GM19351 (cell line): ENCODE data around the gene FIBCD1.
"Not testable (repeated sequence)": the region's sequence is repeated elsewhere in the genome, so short reads cannot be mapped to it uniquely, and the experiment has no call there.

Experiments
- ATAC-seq: cut with Tn5 transposase; IDR thresholded peaks from one replicate; pipeline ENCODE4 v1.9.1; 2021; ENCODE audit warnings: mild to moderate bottlenecking, moderate library complexity; ENCODE audit not compliant: unreplicated experiment

Gene FIBCD1

DNA sequence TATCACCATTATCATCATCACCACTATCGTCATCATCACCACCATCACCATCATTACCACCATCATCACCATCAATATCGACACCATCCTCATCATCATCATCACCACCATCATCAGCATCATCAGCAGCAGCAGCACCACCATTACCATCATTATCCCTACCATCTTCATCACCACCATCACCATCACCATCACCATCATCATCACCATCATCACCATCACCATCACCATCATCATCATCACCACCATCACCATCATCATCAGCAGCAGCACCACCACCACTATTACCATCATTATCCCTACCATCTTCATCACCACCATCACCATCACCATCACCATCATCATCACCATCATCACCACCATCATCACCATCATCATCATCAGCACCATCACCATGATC lies 15.9 kb upstream of the FIBCD1 start:
- not testable (repeated sequence) for ATAC-seq

DNA sequence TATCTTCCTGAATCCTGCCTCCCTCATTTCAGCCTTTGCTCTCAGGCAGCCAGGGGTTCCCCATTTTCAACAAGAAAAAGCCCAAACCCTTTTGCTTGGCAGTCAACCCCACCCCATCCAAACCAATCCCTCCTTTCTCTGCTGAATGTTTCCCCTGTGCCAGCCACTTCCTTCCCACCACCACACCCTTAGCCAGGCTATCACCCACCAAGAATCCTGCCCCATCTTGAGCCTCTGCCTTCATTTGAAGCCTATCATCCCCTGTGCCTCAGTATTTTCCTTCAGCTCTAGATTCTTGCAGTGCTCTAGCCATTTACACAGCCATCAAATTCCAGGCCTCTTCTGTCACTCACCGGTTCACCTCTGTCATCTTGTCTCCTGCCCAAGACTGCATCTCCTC lies 15.3 kb upstream of the FIBCD1 start:
- no peak for ATAC-seq

DNA sequence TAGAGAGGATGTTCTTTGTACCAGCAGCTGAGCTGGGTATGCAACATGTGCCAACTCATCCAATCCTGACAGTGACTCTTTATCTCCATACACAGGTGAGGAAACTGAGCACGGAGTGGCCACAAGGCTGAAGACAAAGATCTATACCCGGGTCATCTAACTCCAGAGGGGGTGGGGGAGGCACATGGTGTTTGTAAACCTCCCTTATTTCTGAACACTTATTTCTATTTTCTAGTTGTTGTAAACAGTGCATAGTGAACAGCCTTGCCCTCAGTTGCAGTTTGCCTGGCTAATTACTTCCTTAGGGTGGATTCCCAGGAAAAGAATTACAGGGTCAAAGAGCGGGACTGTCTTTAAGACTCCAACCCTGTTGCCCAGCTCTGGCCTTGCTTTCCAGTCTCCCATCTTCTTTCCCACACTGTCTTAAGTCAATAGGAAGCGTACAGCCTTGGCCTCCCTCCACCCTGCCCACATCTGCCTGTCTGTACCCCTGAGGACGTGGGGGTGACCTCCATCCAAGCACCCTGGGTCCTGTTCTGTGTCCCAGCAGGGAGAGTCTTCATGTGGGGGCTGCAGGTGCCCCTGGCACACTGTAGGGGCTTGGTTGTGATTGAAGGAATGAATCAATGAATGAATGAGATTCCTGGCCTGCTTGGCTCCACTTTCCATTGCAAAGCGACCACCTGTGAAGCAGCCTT lies 13.2 kb upstream of the FIBCD1 start:
- ATAC-seq = no peak

DNA sequence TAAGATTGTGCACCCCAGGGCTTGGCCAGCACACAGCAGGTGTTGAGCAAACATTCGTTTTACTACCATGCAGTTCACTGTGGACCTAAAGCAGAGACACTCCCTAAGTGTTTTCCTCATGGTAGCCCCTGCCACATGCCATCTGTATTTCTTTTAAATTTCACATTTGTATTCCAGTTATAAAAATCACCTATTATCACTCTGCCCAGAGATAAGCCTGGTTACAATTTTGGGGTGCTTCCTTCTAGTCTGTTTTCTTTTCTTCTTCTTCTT lies 10.9 kb upstream of the FIBCD1 start:
- ATAC-seq = no peak

DNA sequence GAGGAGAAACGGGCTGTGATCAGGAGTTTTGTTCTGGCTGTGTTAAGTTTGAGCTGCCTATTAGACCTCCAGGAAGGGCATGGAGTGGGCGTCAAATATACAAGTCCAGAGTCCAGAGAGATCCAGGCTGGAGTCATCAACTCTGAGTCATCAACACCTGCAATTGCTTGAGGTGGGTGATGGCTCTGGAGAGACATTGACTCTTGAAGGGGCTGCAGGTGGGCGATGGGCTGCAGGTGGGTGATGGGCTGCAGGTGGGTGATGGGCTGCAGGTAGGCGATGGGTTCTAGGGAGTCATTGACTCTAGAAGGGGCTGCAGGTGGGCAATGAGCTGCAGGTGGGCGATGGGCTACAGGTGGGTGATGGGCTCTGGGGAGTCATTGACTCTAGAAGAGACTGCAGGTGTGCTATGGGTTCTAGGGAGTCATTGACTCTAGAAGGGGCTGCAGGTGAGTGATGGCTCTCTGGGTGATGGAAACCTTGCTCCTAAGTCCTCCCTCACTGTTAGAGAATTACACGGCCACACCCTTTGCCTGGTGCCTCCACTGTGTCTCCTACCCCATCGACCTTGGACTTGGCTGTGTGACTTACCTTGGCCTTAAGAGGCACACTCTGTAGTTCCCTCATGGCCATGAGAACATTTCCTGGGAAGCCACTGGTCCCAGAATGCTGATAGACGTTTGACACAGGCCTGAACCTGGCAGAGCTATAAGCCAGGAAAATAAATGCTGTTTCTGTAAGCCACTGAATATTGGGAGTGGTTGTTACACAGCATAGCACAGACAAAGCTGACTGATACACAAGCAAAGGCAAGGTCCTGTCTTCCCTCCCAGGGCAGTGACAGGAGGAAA lies 10.4 kb upstream of the FIBCD1 start:
- no peak for ATAC-seq

DNA sequence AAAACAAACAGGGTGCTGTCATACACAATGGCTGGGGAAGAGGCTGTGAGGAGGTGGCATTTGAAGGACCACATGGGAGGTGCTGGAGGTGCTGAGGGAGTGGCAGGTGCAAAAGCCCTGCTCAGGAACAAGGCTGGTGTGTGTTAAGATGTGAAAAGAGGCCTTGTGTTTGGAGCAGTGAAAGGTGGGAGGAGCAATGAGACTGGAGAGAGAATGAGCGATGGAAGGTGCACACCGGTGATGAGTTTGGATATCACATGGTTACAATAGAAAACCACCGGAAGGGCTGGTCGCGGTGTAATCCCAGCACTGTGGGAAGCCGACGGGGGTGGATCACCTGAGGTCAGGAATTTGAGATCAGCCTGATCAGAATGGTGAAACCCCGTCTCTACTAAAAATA lies 9.2 kb upstream of the FIBCD1 start:
- ATAC-seq = no peak

DNA sequence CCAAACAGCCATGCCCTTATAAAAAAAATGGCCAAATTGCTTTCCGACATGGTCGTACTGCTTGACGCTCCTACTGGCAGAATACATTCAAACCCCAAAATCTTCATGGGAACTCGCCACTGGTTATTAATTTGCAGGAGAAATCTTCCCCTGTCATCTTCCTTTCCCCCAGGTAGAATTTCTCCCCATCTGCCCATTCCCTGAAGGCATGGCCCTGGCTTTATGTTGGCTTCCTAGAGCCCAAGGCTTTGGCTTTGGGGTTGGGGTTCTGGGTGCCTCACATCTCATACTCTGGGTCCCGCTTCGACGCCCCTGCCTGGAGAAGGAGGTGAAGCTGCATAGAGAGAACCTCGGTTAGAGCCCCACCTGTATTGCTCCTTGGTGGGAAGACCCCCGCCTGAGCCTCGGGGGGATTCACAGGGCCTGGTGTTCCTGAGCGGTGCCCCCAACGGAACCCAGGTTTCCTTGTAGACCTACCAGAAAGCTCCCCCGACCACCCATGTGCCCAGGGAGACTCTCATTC lies 8.6 kb upstream of the FIBCD1 start:
- no peak for ATAC-seq

DNA sequence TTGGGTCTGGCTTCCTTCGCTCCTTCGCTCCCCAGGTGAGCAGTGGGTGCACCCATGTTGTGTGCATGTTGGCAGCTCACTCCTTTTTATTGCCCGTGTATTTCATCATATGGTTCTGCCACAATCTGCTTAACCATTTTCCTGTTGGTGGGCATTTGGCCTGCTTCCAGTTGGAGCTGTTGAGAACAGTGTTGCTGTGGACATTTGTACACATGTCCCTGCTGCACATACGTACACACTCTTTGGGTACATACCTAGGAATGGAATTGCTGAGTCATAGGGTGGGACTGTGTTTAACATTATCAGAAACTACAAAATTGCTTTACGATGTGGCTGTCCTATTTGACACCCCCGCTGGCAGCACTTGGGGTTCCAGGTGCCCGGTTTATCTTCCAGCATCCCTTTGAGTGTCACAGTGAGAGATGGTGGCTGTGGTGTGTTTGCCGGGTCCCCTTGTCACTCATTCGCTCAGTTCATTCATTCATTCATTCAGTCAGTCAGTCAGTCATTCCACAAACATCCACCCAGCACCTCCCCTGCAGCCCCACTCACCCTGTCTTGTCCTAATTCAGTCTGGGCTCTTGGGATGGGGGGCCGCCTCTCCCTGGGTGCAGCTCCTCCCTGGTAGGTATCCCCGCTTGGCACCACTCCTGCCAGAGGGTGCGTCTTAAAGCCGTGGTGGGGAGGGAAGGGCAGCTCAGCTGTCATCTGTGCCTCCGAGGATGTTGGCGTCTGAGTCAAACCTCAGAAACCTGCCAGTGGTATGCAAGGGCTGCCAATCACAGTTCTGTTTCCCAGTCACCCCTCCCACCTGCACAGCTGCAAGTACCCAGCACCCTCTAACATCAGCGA lies 7.9 kb upstream of the FIBCD1 start:
- ATAC-seq = no peak

DNA sequence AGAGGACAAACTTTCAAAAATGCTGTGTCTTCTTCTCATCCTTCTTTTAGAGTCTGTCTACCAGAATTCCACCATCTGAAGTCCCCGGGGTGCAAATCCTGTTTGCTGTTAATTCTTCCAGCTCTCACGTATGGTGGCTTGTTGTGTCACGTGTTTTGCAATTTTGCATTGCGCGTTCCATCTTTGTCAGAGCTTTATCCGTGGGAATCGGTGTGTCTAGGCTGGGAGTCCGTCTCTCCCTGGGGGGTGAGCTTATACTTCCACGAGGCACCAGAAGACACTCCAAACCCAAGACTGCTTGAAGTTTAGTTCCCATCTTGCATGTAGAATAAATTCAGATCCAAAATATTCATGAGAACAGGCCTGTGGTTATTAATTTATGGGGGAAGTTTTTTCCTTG lies 6.1 kb upstream of the FIBCD1 start:
- no peak for ATAC-seq

DNA sequence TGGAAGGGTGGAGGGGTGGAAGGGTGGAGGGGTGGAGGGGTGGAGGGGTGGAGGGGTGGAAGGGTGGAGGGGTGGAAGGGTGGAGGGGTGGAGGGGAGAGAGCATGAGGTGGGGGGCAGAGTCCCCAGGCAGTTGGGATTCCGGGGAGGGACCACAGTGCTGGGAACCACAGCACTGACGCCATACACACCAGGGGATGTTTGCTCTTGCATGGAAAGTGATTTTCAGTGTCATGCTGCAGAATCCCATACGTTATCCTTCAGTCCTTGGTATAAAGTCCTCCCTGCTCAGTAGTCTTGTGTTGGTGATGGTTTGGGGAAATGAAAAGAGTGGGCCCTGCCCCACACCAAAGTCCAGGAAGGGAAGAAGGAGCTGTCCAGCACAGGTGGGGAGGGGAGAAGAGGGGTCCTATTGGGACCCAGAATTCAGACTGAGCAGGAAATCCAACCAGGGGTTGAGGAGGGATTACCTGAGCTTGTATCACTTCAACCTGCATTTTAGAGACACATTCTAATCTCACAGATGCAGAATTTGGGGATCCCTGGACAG lies 5.5 kb upstream of the FIBCD1 start:
- no peak for ATAC-seq

DNA sequence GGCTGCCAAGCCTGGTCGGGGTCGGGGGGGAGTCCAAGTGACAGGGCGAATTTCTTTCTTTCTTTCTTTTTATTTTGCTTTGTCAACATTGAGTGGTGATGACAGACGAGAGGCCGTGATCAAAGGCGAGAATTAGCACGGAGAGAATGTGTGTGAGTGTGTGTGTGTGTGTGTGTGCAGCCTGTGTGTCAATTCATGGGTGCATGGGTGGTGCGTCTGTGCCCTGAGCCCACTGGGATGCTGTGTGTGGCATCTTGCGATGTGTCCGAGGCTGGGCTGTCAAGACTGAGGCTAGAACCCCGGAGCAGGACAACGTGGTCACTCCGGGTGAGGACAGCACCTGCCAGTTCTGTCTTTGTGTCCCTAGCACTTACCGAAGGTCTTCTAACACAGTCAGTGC lies 4.7 kb upstream of the FIBCD1 start:
- no peak for ATAC-seq

DNA sequence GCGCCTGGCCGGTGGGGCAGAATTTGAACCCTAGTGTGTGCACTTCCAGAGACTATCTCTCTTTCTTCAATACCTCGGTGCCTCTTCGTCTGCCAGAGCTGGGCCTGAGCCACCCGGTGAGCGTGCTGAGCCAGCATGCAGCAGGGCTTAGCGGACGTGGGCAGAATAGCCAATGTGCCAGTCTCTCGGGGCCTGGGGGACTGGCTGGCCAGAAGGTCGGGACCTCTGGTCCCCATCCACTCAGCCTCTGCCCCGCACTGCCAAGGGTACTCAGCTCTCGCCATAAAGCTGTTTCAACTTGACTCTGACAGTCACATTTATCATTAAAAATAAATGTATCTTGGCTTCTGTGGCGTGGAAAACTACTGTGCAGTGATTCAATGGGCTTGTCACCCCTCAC lies 4.2 kb upstream of the FIBCD1 start:
- no peak for ATAC-seq

DNA sequence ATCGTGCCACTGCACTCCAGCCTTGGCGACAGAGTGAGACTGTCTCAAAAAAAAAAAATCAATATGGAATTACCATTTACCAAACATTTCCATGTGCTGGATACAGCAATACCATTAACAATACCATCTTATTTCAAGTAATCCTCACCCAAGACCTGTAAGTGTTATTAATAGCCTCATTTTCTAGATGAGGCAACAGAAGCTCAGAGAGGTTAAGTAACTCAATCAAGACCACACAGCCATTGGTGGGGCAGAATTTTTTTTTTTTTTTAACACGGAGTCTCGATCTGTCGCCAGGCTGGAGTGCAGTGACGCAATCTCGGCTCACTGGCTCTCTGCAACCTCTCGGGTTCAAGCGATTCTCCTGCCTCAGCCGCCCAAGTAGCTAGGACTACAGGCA lies 3.6 kb upstream of the FIBCD1 start:
- no peak for ATAC-seq

DNA sequence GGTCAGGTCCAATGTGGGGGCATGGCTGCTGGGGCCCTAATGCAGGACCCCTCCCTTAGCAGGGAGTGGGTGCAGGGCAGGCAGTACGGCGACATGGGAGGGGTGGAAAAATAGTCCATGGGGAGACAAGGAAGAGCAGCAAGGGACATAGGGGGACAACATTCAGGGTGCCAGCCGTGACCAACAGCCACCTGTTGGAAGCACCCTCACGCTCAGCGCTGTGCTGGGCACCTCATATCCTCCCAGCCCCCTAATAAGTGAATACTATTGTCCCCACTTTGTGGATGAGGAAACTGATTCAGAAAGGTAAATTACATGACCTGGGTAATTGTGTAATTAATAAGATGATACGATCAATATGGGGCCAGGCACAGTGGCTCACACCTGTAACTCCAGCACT lies 3.0 kb upstream of the FIBCD1 start:
- no peak for ATAC-seq

DNA sequence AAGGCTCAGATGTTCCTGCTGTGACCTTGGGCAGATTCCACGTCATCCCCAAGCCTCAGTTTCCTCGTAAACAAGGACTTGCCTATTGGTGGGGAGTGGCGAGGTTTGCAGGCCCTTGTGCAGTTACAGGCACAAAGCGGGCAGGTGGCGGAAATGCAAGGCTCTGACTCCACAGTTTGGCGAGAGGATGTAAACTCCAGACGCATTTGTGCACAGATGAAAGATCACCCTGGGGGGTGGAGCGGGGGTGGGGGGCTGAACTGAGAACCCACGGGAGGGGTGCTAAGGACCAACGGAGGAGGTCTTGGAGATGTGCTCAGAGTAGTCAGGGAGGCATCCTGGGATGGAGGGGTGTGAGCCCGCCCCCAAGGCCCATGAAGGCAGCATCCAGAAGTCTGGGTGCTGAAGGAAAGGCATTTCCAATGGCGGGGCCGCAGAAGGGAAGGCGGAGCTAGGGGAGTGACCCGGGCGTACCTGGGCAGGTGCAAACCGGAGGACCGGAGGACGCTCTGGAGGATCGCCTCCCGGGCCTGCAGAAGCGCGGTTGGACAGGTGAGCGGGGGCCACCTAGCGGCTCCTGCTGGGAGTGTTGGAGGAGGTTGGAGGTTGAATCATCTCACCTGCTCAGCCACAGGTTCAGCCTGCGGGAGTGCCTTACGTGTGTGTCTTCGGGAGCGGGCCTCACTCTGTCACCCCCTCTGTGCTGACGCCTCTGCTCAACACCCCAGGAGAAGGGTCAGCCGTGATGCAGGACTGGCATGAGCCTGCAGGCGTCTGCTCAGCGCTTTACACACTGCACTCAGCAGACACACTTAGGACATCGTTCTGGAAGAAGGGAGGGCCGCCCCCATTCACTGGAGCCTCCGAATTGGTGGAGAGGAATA lies 1.9 kb upstream of the FIBCD1 start:
- ATAC-seq = no peak

DNA sequence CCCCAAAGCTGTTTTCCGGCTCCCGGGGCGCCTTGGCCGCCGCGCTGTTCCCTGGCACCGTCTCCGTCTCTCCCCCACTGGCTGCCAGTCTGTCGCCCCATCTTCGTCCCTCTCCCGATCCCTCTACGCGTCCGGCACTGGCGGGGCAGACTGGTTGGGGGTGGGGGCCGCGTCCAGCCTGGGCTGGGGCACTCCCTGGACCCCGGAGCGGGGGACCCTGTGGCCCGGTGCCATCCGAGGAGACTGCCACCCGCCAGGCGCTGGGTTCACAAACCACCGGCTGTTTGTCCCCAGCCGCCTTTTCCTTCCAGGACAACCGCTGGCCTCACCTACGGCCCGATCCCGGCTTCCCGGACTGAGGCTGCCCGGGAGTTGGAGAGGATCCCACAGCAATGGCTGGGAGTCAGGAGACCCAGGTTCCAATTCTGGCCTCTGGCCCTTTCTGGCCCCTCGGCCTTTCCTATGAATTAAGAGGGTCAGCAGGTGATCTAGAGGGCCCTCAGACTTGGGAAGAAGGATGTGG lies 1.0 kb upstream of the FIBCD1 start:
- ATAC-seq = no peak

DNA sequence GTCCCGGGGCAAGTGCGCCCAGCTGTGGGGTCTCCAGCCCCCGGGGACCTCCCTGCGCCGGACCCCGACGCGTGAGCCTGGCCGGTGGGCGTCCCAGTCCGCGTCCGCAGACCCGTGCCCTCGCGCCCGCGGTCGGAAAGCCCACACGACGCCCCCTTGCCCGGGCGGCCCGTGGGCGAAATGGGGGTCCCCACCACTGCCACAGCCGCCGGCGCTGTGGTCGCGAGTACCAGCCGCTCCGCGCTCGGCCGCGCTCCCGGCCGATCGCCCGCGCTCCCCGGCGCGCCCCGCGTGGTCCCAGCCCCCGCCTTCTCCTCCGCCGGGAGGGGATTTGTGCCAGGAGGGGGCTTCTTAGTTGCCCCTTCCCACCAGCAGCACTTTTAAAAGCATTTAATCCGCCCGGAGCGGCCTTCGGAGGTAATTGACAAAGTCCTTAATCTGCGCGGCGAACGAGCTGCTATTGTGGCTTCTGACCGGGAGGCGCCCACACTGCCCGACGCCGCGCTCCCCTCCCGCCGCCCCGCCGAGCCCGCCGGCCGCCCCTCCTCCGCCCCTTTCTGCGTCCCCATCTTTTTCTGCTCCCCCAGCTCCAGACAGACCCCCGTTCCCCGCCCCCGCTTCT lies 469 bp upstream of the FIBCD1 start:
- ATAC-seq = no peak

DNA sequence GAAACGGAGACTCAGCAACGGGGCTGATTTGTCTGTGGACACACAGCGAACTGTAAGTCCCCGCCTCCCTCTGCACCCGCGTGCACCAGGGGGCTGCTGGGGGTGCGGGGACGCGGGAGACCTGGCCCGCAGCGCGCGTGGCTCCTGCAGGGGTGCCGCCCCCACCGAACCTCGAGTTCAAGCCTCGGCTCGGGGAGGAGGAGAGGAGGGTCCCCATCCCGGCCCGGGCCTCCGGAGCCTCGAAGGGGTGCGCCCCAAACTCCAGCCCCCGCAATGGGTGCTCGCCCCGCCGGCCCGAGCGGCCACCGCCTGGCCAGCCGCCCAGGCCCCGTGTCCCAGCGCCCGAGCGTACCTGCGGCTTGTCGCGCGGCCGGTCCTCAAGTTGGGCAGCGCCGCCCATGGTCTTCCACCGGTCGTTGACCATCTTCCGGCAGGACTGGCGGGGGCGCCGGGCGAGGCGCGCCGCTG lies 829 bp downstream of the FIBCD1 start:
- no peak for ATAC-seq
